GM23338 (cell line): ENCODE data around the gene SASS6. TPM values are rescaled to one million over a fixed set of nuclear protein-coding genes. Genes with fewer than 3 reads are reported as not detected.

ENCODE experiments used
- ATAC-seq: fragments of 200-7000 bp; cut with Tn5 transposase; 3 replicates; pipeline ENCODE4 v1.9.1; 2020
- DNase-seq: peaks from one replicate; pipeline ENCODE4 v3.0.0-alpha.2; 2015; ENCODE audit warnings: low spot score
- H2AFZ ChIP-seq: fragments of 200-600 bp; sonication (generic); 2 replicates; pipeline ENCODE4 v1.8.0; 2016; ENCODE audit warnings: antibody characterized with exemption, mild to moderate bottlenecking, moderate library complexity
- H3F3A ChIP-seq: fragments of 200-600 bp; sonication (generic); replicated peaks from 2 replicates; pipeline ENCODE4 v1.8.0; 2017; ENCODE audit warnings: antibody characterized with exemption, mixed run types, low read depth
- H3K27ac ChIP-seq: fragments of 200-600 bp; sonication (generic); 2 replicates; pipeline ENCODE4 v1.6.1; 2016; ENCODE audit warnings: low read depth
- H3K27me3 ChIP-seq: fragments of 200-600 bp; sonication (generic); 2 replicates; pipeline ENCODE4 v1.8.0; 2016; ENCODE audit warnings: mild to moderate bottlenecking, mixed run types, moderate library complexity; ENCODE audit not compliant: insufficient read depth
- H3K36me3 ChIP-seq: fragments of 200-600 bp; sonication (generic); 2 replicates; pipeline ENCODE4 v1.8.0; 2016; ENCODE audit warnings: mild to moderate bottlenecking; ENCODE audit not compliant: insufficient read depth
- H3K4me1 ChIP-seq: fragments of 200-600 bp; sonication (generic); 2 replicates; pipeline ENCODE4 v1.8.0; 2016; ENCODE audit warnings: mild to moderate bottlenecking, moderate library complexity; ENCODE audit not compliant: insufficient read depth
- H3K4me2 ChIP-seq: fragments of 200-600 bp; sonication (generic); 2 replicates; pipeline ENCODE4 v1.7.1; 2017; ENCODE audit warnings: mixed run types
- H3K4me3 ChIP-seq: fragments of 200-600 bp; sonication (generic); 2 replicates; pipeline ENCODE4 v1.6.1; 2016; ENCODE audit warnings: mixed run types
- H3K79me2 ChIP-seq: fragments of 200-600 bp; sonication (generic); replicated peaks from 2 replicates; pipeline ENCODE4 v1.8.0; 2017; ENCODE audit warnings: mild to moderate bottlenecking; ENCODE audit not compliant: insufficient read depth
- H3K9me2 ChIP-seq: fragments of 200-600 bp; sonication (generic); 2 replicates; pipeline ENCODE4 v1.8.0; 2017; ENCODE audit not compliant: insufficient read depth
- H4K20me1 ChIP-seq: fragments of 200-600 bp; sonication (generic); replicated peaks from 2 replicates; pipeline ENCODE4 v1.8.0; 2017; ENCODE audit warnings: mild to moderate bottlenecking; ENCODE audit not compliant: insufficient read depth
- H3K27ac Mint-ChIP-seq: 2 replicates; pipeline ENCODE4 v1.8.0; 2020; ENCODE audit warnings: inconsistent platforms, mild to moderate bottlenecking, moderate library complexity, mixed read lengths
- H3K27me3 Mint-ChIP-seq: 3 replicates; pipeline ENCODE4 v1.8.0; 2022; ENCODE audit warnings: low read depth, mild to moderate bottlenecking, moderate library complexity, mixed read lengths, inconsistent platforms; ENCODE audit not compliant: insufficient read depth, poor library complexity
- H3K36me3 Mint-ChIP-seq: 3 replicates; pipeline ENCODE4 v1.8.0; 2021; ENCODE audit warnings: low read depth, mild to moderate bottlenecking, inconsistent platforms, moderate library complexity, mixed read lengths
- H3K4me1 Mint-ChIP-seq: 3 replicates; pipeline ENCODE4 v1.8.0; 2020; ENCODE audit warnings: mild to moderate bottlenecking, inconsistent platforms, mixed read lengths
- H3K4me3 Mint-ChIP-seq: 3 replicates; pipeline ENCODE4 v1.8.0; 2021; ENCODE audit warnings: moderate library complexity, mild to moderate bottlenecking, inconsistent platforms, mixed read lengths
- H3K9me3 Mint-ChIP-seq: 3 replicates; pipeline ENCODE4 v1.8.0; 2020; ENCODE audit warnings: moderate library complexity, mild to moderate bottlenecking, inconsistent platforms, mixed read lengths
- CREB1 ChIP-seq: fragments of 250-450 bp; sonication (Bioruptor Pico); IDR thresholded peaks from 2 replicates; pipeline ENCODE4 v1.5.0; 2020; ENCODE audit warnings: low read depth, mild to moderate bottlenecking, moderate library complexity
- CTCF ChIP-seq, 2 experiments: fragments of 200-600 bp in 1 of 2; sonication (generic) in 1 of 2; conservative IDR thresholded peaks; 2 replicates each; pipeline versions ENCODE4 v1.5.1 to v1.6.1; 2016 to 2017; ENCODE audit warnings: antibody characterized with exemption in 2 of 2, low read depth in 2 of 2, mild to moderate bottlenecking in 2 of 2, moderate library complexity in 1 of 2
- ETS1 ChIP-seq: IDR thresholded peaks from 2 replicates; pipeline ENCODE4 v1.6.1; 2016; ENCODE audit warnings: antibody characterized with exemption
- EZH2 ChIP-seq: fragments of 200-600 bp; sonication (generic); IDR thresholded peaks from one replicate; pipeline ENCODE4 v1.8.0; 2017; ENCODE audit warnings: antibody characterized with exemption, mild to moderate bottlenecking, low read depth; ENCODE audit not compliant: unreplicated experiment
- EZH2phosphoT487 ChIP-seq: fragments of 200-600 bp; sonication (generic); IDR thresholded peaks from one replicate; pipeline ENCODE4 v1.8.1; 2018; ENCODE audit warnings: antibody characterized with exemption; ENCODE audit not compliant: unreplicated experiment
- NANOG ChIP-seq: IDR thresholded peaks from 2 replicates; pipeline ENCODE4 v1.6.1; 2016; ENCODE audit warnings: antibody characterized with exemption, borderline replicate concordance
- POLR2AphosphoS5 ChIP-seq: IDR thresholded peaks from 2 replicates; pipeline ENCODE4 v1.6.1; 2016; ENCODE audit warnings: antibody characterized with exemption, low read depth
- STAT1 ChIP-seq: IDR thresholded peaks from one replicate; pipeline ENCODE4 v1.6.1; 2016; ENCODE audit warnings: antibody characterized with exemption; ENCODE audit not compliant: unreplicated experiment
- ZNF114 ChIP-seq: fragments of 250-450 bp; sonication (Bioruptor Pico); IDR thresholded peaks from 2 replicates; pipeline ENCODE4 v1.5.0; 2020; ENCODE audit warnings: mild to moderate bottlenecking, moderate library complexity
- ZNF331 ChIP-seq: fragments of 250-450 bp; sonication (Bioruptor Pico); IDR thresholded peaks from 2 replicates; pipeline ENCODE4 v1.5.0; 2020; ENCODE audit warnings: low read depth, mild to moderate bottlenecking, moderate library complexity
- ZNF462 ChIP-seq: fragments of 250-450 bp; sonication (Bioruptor Pico); IDR thresholded peaks from 2 replicates; pipeline ENCODE4 v1.5.0; 2020; ENCODE audit warnings: mild to moderate bottlenecking, moderate library complexity
- polyA plus RNA-seq: library from polyadenylated mRNA; unstranded; fragments of >200 nt; fragmentation: Nextera tagmentation; extraction: Ambion mirVana; gene quantifications from 2 replicates; pipeline ENCODE4 v1.2.1, GENCODE V29; 2016
- total RNA-seq: library from RNA; depleted of rRNA; stranded (reverse); fragments of >200 nt; shearing (Covaris generic); gene quantifications from 2 replicates; pipeline ENCODE4 v1.2.3, GENCODE V29; 2014

Gene SASS6
- total and polyA plus RNA-seq, 2 experiments from 2014 or later = 17.0 to 21.1 TPM

- TF ChIP-seq ZNF462 (CRISPR knock-in tag) = no peak
- no peak for TF ChIP-seq EZH2phosphoT487
- TF ChIP-seq NANOG = no peak
- no peak for TF ChIP-seq POLR2AphosphoS5
Observed at GRCh38 chr1:100090471-100090870, 42.3 kb downstream of the SASS6 start (continued).

DNA sequence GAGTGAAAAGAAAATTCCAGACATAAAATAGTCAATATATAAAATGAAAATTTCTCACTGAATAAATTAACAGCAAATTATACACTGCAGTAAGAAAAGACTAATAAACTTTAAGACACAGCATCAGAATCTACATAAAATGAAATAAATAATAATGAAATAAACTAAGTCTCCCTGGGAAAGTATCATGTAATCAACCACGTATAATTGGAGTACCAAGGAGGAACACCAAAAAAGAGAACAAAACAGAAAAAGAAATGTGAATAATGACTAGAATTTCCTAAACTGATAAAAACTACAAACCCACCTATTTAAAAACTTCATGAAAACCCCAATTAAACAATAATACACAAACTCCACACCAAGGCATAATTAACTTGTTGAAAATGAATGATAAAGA is 43.6 kb downstream of the SASS6 start:
- no peak overlapping the region for H3K4me3 ChIP-seq

More for the DNA sequence above, 43.6 kb downstream of the SASS6 start:
- H3K4me2 ChIP-seq = no peak overlapping the region
- no peaks in the 10 kb centered on the region for H3F3A ChIP-seq
- H3K79me2 ChIP-seq = no peaks in the 10 kb centered on the region
- peaks cover 2% of the 10 kb centered on the region; the same call in 1 of the 2 replicates for H3K36me3 ChIP-seq
- H3K27ac Mint-ChIP-seq = no peak overlapping the region
- no peak for ATAC-seq
- no peak overlapping the region for H3K27ac ChIP-seq
- no peaks in the 10 kb centered on the region for H3K27me3 Mint-ChIP-seq
- H3K9me2 ChIP-seq = no peaks in the 10 kb centered on the region
- H3K4me1 ChIP-seq = peaks cover 4% of the 10 kb centered on the region
- TF ChIP-seq ETS1 (no peak), ZNF331 (CRISPR knock-in tag) (no peak), ZNF114 (CRISPR knock-in tag) (no peak), CTCF (conservative IDR thresholded peaks at IDR 0.05; ENCODE audit: low read depth in 2 of 2) (no peak), CREB1 (no peak), EZH2phosphoT487 (no peak), EZH2 (no peak), STAT1 (no peak)
- no peaks in the 10 kb centered on the region for H3K4me1 Mint-ChIP-seq
- no peaks in the 10 kb centered on the region for H4K20me1 ChIP-seq
- DNase-seq = no peak
- no peak overlapping the region for H3K4me3 Mint-ChIP-seq
- H3K27me3 ChIP-seq = no peaks in the 10 kb centered on the region
- H3K9me3 Mint-ChIP-seq = no peaks in the 10 kb centered on the region; the same call in 2 of the 3 replicates
- no peak overlapping the region for H2AFZ ChIP-seq
- peaks cover 21% of the 10 kb centered on the region; the same call in 2 of the 3 replicates for H3K36me3 Mint-ChIP-seq
